HL-60 (cell line): Measurements from ENCODE around the gene VASN.

ENCODE experiments used
- CTCF ChIP-seq: IDR thresholded peaks from one replicate; pipeline ENCODE4 v1.5.1; 2011; ENCODE audit warnings: low read length, control low read depth, inconsistent platforms; ENCODE audit not compliant: insufficient read depth
- POLR2AphosphoS5 ChIP-seq: IDR thresholded peaks from 2 replicates; pipeline ENCODE4 v1.6.1; 2012; ENCODE audit warnings: low read depth

GRCh38 chr16:4419402-4419959 lies 47.8 kb downstream of the VASN start:
- TF ChIP-seq CTCF (no peak), POLR2AphosphoS5 (no peak)
